DND-41 (cell line): Measurements from ENCODE around the gene ARHGAP31.

Experiments
- ATAC-seq: fragments of 200-7000 bp; cut with Tn5 transposase; 3 replicates; pipeline ENCODE4 v1.9.1; 2021; ENCODE audit warnings: low read depth; ENCODE audit not compliant: insufficient read depth
- DNase-seq: peaks from one replicate; pipeline ENCODE4 v3.0.0-alpha.2; 2020
- H2AFZ ChIP-seq: 2 replicates; pipeline ENCODE4 v1.6.0; 2012; ENCODE audit warnings: low read depth, low read length
- H3K27ac ChIP-seq: 2 replicates; pipeline ENCODE4 v1.5.1; 2012; ENCODE audit warnings: low read length, inconsistent platforms
- H3K27me3 ChIP-seq: fragments of 200-600 bp; sonication (generic); 2 replicates; pipeline ENCODE4 v1.6.0; 2012; ENCODE audit warnings: low read length, mild to moderate bottlenecking, inconsistent platforms; ENCODE audit not compliant: insufficient read depth, poor library complexity
- H3K36me3 ChIP-seq: 2 replicates; pipeline ENCODE4 v1.5.1; 2012; ENCODE audit warnings: low read length, inconsistent platforms; ENCODE audit not compliant: insufficient read depth
- H3K4me1 ChIP-seq: 2 replicates; pipeline ENCODE4 v1.5.1; 2012; ENCODE audit warnings: mild to moderate bottlenecking, low read length; ENCODE audit not compliant: insufficient read depth
- H3K4me2 ChIP-seq: 2 replicates; pipeline ENCODE4 v1.6.0; 2012; ENCODE audit warnings: mild to moderate bottlenecking, moderate library complexity, low read length, inconsistent platforms; ENCODE audit not compliant: insufficient read depth
- H3K4me3 ChIP-seq, 2 experiments: fragments of 200-600 bp in 1 of 2; shearing (Covaris generic) in 1 of 2; 2 replicates each; pipeline ENCODE4 v1.5.1; 2012 to 2016; ENCODE audit warnings: inconsistent platforms in 2 of 2, low read length in 2 of 2, mild to moderate bottlenecking in 2 of 2, low read depth in 1 of 2, moderate library complexity in 1 of 2
- H3K79me2 ChIP-seq: 2 replicates; pipeline ENCODE4 v1.6.0; 2012; ENCODE audit warnings: low read length, inconsistent platforms; ENCODE audit not compliant: insufficient read depth
- H3K9ac ChIP-seq: 2 replicates; pipeline ENCODE4 v1.6.0; 2012; ENCODE audit warnings: low read depth, mild to moderate bottlenecking, inconsistent platforms, low read length, moderate library complexity
- H3K9me3 ChIP-seq: 2 replicates; pipeline ENCODE4 v1.5.1; 2012; ENCODE audit warnings: low read length, moderate library complexity, mild to moderate bottlenecking, inconsistent platforms; ENCODE audit not compliant: insufficient read depth, severe bottlenecking
- H4K20me1 ChIP-seq: 2 replicates; pipeline ENCODE4 v1.6.0; 2012; ENCODE audit warnings: low read length; ENCODE audit not compliant: insufficient read depth
- CTCF ChIP-seq: IDR thresholded peaks from 2 replicates; pipeline ENCODE4 v1.5.1; 2012; ENCODE audit warnings: borderline replicate concordance, low read length, moderate library complexity, mild to moderate bottlenecking; ENCODE audit not compliant: poor library complexity, severe bottlenecking; ENCODE audit errors: extremely low read depth
- EZH2 ChIP-seq: IDR thresholded peaks from 3 replicates; pipeline ENCODE4 v1.6.1; 2012; ENCODE audit warnings: borderline replicate concordance, low read depth, mild to moderate bottlenecking, moderate library complexity, low read length, inconsistent platforms; ENCODE audit not compliant: severe bottlenecking

The ARHGAP31 gene

GRCh38 chr3:119434703-119435102 lies 140.5 kb downstream of the ARHGAP31 start:
- DNase-seq: no peak
- H2AFZ ChIP-seq: no peak overlapping the region
- no peaks in the 10 kb centered on the region for H4K20me1 ChIP-seq
- TF ChIP-seq CTCF (no peak), EZH2 (no peak)
- peaks cover 82% of the 10 kb centered on the region for H3K36me3 ChIP-seq
- ATAC-seq: no peak
- no peak overlapping the region for H3K4me3 ChIP-seq
- H3K27me3 ChIP-seq: no peaks in the 10 kb centered on the region
- no peaks in the 10 kb centered on the region for H3K4me1 ChIP-seq
- peaks cover 7% of the 10 kb centered on the region for H3K9me3 ChIP-seq
- no peak overlapping the region for H3K27ac ChIP-seq
- no peak overlapping the region for H3K9ac ChIP-seq
- no peaks in the 10 kb centered on the region for H3K79me2 ChIP-seq
- H3K4me2 ChIP-seq: no peak overlapping the region

- TF ChIP-seq EZH2 (no peak), CTCF (no peak)
- H3K27ac ChIP-seq: no peak overlapping the region
- no peaks in the 10 kb centered on the region for H3K79me2 ChIP-seq
- H2AFZ ChIP-seq: no peak overlapping the region
- H3K36me3 ChIP-seq: peaks cover 81% of the 10 kb centered on the region
- no peaks in the 10 kb centered on the region for H3K9me3 ChIP-seq
- no peak overlapping the region for H3K4me2 ChIP-seq
- ATAC-seq (no peak), DNase-seq (no peak)
- no peak overlapping the region for H3K4me3 ChIP-seq
- H3K9ac ChIP-seq: no peak overlapping the region
- H4K20me1 ChIP-seq: no peaks in the 10 kb centered on the region
- H3K27me3 ChIP-seq: no peaks in the 10 kb centered on the region
- no peaks in the 10 kb centered on the region for H3K4me1 ChIP-seq
Observed at GRCh38 chr3:119436977-119437376, 142.8 kb downstream of the ARHGAP31 start.

GRCh38 chr3:119437691-119438258 lies 143.6 kb downstream of the ARHGAP31 start:
- H3K4me3 ChIP-seq: no peak overlapping the region
- ATAC-seq (no peak), DNase-seq (no peak)
- no peak overlapping the region for H3K27ac ChIP-seq
- H2AFZ ChIP-seq: no peak overlapping the region
- no peak overlapping the region for H3K4me2 ChIP-seq
- TF ChIP-seq EZH2 (no peak), CTCF (no peak)
- H3K27me3 ChIP-seq: no peaks in the 10 kb centered on the region
- no peaks in the 10 kb centered on the region for H3K9me3 ChIP-seq
- no peaks in the 10 kb centered on the region for H3K4me1 ChIP-seq
- peaks cover 83% of the 10 kb centered on the region for H3K36me3 ChIP-seq
- no peaks in the 10 kb centered on the region for H3K79me2 ChIP-seq
- H4K20me1 ChIP-seq: no peaks in the 10 kb centered on the region
- no peak overlapping the region for H3K9ac ChIP-seq

- no peak for TF ChIP-seq CTCF
- TF ChIP-seq EZH2: no peak
Observed at GRCh38 chr3:119443179-119443578, 149.0 kb downstream of the ARHGAP31 start.

More at GRCh38 chr3:119443179-119443578, 149.0 kb downstream of the ARHGAP31 start:
- H2AFZ ChIP-seq: no peak overlapping the region
- H3K9ac ChIP-seq: no peak overlapping the region
- no peak overlapping the region for H3K4me2 ChIP-seq
- ATAC-seq (no peak), DNase-seq (no peak)
- H3K4me3 ChIP-seq: no peak overlapping the region
- H3K36me3 ChIP-seq: peaks cover 69% of the 10 kb centered on the region
- no peak overlapping the region for H3K27ac ChIP-seq
- no peaks in the 10 kb centered on the region for H3K27me3 ChIP-seq
- no peaks in the 10 kb centered on the region for H4K20me1 ChIP-seq
- no peaks in the 10 kb centered on the region for H3K79me2 ChIP-seq
- H3K4me1 ChIP-seq: no peaks in the 10 kb centered on the region
- no peaks in the 10 kb centered on the region for H3K9me3 ChIP-seq
